Vagina (tissue), 2 donors: ENCODE data around the gene FAF1. TPM values are rescaled to one million over a fixed set of nuclear protein-coding genes. Genes with fewer than 3 reads are reported as not detected.
A peak's percentile ranks its signal among the peaks of the same experiment; 100 is the strongest.

Experiments
- DNase-seq, 2 donors: peaks; one replicate each; pipeline ENCODE4 v3.0.0-alpha.2; 2017; ENCODE audit errors: extremely low spot score in 2 of 2
- H3K27ac ChIP-seq: fragments of 200-600 bp; sonication (generic); one replicate; pipeline ENCODE4 v1.5.1; 2019
- H3K27me3 ChIP-seq: fragments of 200-600 bp; sonication (generic); one replicate; pipeline ENCODE4 v1.5.1; 2019
- H3K36me3 ChIP-seq, 2 donors: fragments of 200-600 bp; sonication (generic); one replicate each; pipeline ENCODE4 v1.5.1; 2017 to 2019
- H3K4me1 ChIP-seq: fragments of 200-600 bp; sonication (generic); one replicate; pipeline ENCODE4 v1.5.1; 2019
- H3K4me3 ChIP-seq, 2 donors: fragments of 200-600 bp; sonication (generic); 1 replicate in 1 of 2; 2 replicates in 1 of 2; pipeline ENCODE4 v1.5.1; 2016 to 2019
- H3K9me3 ChIP-seq: fragments of 200-600 bp; sonication (generic); one replicate; pipeline ENCODE4 v1.5.1; 2019
- POLR2A ChIP-seq, 2 donors: fragments of 450-650 bp; IDR thresholded peaks; one replicate each; pipeline ENCODE4 v1.6.1; 2017; ENCODE audit warnings: antibody characterized with exemption in 2 of 2, mild to moderate bottlenecking in 2 of 2, moderate library complexity in 2 of 2
- POLR2AphosphoS5 ChIP-seq, 2 donors: sonication (generic); formaldehyde crosslinking; IDR thresholded peaks; one replicate each; pipeline ENCODE4 v1.9.0; 2017; ENCODE audit warnings: antibody characterized with exemption in 2 of 2, mild to moderate bottlenecking in 2 of 2, low read depth in 1 of 2; ENCODE audit not compliant: insufficient read depth in 1 of 2
- intact Hi-C: fragments of 100-400 bp; cut with DNase I; formaldehyde crosslinking; loops from one replicate; pipeline ENCODE4 v1.15.1; 2023
- total RNA-seq: library from RNA; depleted of rRNA; stranded (reverse); fragments of >200 nt; gene quantifications from one replicate; pipeline ENCODE4 v1.2.3, GENCODE V29; 2016
- TF ChIP-seq, protein P1 (sequence below), 3 experiments: fragments of 450-650 bp in 2 of 3; fragments of 200-600 bp in 1 of 3; sonication (generic) in 1 of 3; IDR thresholded peaks; one replicate each; pipeline ENCODE4 v1.5.1; 2017 to 2019; ENCODE audit warnings: antibody characterized with exemption in 3 of 3, mild to moderate bottlenecking in 2 of 3, moderate library complexity in 2 of 3

Gene FAF1
- total RNA-seq, 1 donor from 2014 or later, result 40.0 TPM

DNA sequence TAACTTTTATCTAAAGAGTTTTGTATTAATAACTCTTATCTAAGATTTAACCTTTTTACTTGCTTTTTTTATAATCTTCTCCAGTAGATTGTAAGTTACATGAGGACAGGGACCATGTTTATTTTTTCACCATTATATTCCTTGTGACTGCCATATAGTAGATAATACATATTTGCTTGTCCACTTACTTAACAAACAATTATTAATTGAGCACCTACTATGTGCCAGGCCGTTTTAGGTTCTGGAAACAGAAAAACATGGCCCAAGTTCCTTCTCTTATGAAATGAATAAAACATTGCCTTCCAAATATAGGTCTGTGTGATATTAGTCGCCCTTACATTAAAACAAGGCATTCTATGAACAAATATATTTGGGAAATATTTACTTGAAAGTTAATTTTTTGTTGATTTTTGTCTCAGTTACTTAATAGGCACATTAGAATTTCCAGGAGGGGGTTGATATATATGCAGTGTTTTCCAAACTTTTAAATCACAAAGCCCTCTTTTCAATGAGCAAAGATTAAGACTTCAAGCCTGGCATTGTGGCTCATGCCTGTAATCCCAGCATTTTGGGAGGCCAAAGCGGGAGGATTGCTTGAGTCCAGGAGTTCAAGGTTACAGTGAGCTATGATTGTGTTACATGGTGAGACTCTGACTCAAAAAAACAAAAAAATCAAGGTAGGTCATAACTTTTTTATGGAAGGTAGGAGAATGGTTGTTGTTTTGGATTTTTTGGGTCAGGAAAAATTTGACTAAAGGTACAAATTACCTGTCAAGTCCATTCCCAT, 32.7 kb upstream of the FAF1 start:
- Histone ChIP-seq H3K4me3 (no peak overlapping the region), H3K27me3 (no peaks in the 10 kb centered on the region), H3K9me3 (no peaks in the 10 kb centered on the region), H3K36me3 (no peaks in the 10 kb centered on the region), H3K27ac (no peak overlapping the region), H3K4me1 (no peaks in the 10 kb centered on the region)
- no peak for TF ChIP-seq POLR2AphosphoS5 (IDR thresholded peaks at IDR 0.05; ENCODE audit: insufficient read depth in 1 of 2, low read depth in 1 of 2)
- TF ChIP-seq POLR2A (IDR thresholded peaks at IDR 0.05), result no peak
- TF ChIP-seq, protein P1, sequence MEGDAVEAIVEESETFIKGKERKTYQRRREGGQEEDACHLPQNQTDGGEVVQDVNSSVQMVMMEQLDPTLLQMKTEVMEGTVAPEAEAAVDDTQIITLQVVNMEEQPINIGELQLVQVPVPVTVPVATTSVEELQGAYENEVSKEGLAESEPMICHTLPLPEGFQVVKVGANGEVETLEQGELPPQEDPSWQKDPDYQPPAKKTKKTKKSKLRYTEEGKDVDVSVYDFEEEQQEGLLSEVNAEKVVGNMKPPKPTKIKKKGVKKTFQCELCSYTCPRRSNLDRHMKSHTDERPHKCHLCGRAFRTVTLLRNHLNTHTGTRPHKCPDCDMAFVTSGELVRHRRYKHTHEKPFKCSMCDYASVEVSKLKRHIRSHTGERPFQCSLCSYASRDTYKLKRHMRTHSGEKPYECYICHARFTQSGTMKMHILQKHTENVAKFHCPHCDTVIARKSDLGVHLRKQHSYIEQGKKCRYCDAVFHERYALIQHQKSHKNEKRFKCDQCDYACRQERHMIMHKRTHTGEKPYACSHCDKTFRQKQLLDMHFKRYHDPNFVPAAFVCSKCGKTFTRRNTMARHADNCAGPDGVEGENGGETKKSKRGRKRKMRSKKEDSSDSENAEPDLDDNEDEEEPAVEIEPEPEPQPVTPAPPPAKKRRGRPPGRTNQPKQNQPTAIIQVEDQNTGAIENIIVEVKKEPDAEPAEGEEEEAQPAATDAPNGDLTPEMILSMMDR (IDR thresholded peaks at IDR 0.05), result no peak
- DNase-seq, result no peak
- intact Hi-C loops, result no loop called here

DNA sequence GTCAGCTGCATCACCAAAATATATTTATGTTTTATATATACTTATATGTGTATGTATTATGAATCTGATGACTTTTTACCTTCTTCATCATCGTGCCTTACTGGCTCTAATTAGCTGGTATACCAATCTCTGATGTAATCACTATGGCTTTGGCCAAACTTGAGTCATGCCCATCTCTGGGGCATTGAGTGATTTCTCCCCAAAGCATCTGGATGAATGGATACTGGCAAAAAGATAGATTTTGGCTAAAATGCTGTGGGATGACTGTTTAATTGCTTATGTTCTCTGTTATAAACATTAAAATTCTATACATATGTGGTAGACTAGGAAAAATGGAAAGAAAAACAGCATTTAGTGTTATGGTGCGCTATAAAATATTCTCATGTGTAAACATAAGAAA, 29.6 kb upstream of the FAF1 start:
- no peak for TF ChIP-seq POLR2A (IDR thresholded peaks at IDR 0.05)
- TF ChIP-seq POLR2AphosphoS5 (IDR thresholded peaks at IDR 0.05; ENCODE audit: insufficient read depth in 1 of 2, low read depth in 1 of 2), result no peak
- TF ChIP-seq, protein P1 (IDR thresholded peaks at IDR 0.05), result no peak
- no peak for DNase-seq
- H3K27me3 ChIP-seq, result no peaks in the 10 kb centered on the region
- H3K4me3 ChIP-seq, result no peak overlapping the region
- intact Hi-C loops, result no loop called here
- H3K27ac ChIP-seq, result no peak overlapping the region
- H3K4me1 ChIP-seq, result no peaks in the 10 kb centered on the region
- H3K36me3 ChIP-seq, result no peaks in the 10 kb centered on the region
- H3K9me3 ChIP-seq, result no peaks in the 10 kb centered on the region

DNA sequence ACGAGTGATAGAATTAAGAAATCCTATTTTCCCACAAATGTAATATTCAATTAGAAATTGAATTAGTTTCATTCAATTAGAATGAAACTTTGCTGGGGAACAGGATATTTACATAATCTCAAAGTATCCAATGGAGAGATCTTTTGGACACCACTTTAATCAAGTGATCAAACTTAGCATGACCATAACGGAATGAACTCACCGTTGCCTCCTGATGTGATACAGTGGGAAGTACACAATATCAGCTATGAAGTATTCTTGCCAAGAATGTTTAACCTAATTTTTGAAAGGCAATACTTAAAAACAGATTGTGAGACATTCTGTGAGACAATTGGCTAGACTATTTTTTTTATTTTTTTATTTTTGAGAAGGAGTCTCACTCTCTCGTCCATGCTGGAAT, 26.6 kb upstream of the FAF1 start:
- no peak for DNase-seq
- H3K4me3 ChIP-seq, result no peak overlapping the region
- no peaks in the 10 kb centered on the region for H3K27me3 ChIP-seq
- H3K27ac ChIP-seq, result no peak overlapping the region
- intact Hi-C loops, result no loop called here
- H3K9me3 ChIP-seq, result no peaks in the 10 kb centered on the region
- H3K36me3 ChIP-seq, result no peaks in the 10 kb centered on the region
- no peaks in the 10 kb centered on the region for H3K4me1 ChIP-seq
- TF ChIP-seq, protein P1 (IDR thresholded peaks at IDR 0.05), result no peak
- TF ChIP-seq POLR2AphosphoS5 (IDR thresholded peaks at IDR 0.05; ENCODE audit: insufficient read depth in 1 of 2, low read depth in 1 of 2), result no peak
- TF ChIP-seq POLR2A (IDR thresholded peaks at IDR 0.05), result no peak

DNA sequence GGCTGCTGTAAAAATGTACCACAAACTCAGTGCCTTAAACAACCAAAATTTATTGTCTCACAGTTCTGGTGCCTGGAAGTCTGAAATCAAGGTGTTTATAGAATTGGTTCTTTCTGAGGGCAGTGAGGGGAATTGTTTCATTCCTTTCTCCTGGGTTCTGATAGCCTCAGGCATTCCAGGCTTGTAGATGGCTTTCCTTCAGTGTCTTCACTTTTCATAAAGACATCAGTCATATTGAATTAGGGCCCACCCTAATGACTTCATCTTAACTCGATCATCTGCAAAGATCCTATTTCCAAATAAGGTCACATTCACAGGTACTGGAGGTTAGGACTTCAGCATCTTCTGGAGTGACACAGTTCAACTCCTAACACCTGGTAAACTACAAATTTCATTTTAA, 25.0 kb upstream of the FAF1 start:
- Histone ChIP-seq H3K4me3 (no peak overlapping the region), H3K27ac (peak overlapping the region; percentile 1), H3K27me3 (no peaks in the 10 kb centered on the region), H3K4me1 (no peaks in the 10 kb centered on the region), H3K9me3 (no peaks in the 10 kb centered on the region), H3K36me3 (no peaks in the 10 kb centered on the region)
- DNase-seq, result no peak
- intact Hi-C loops, result no loop called here
- TF ChIP-seq POLR2AphosphoS5 (IDR thresholded peaks at IDR 0.05; ENCODE audit: insufficient read depth in 1 of 2, low read depth in 1 of 2) (no peak), POLR2A (IDR thresholded peaks at IDR 0.05) (no peak)
- TF ChIP-seq, protein P1 (IDR thresholded peaks at IDR 0.05), result no peak

DNA sequence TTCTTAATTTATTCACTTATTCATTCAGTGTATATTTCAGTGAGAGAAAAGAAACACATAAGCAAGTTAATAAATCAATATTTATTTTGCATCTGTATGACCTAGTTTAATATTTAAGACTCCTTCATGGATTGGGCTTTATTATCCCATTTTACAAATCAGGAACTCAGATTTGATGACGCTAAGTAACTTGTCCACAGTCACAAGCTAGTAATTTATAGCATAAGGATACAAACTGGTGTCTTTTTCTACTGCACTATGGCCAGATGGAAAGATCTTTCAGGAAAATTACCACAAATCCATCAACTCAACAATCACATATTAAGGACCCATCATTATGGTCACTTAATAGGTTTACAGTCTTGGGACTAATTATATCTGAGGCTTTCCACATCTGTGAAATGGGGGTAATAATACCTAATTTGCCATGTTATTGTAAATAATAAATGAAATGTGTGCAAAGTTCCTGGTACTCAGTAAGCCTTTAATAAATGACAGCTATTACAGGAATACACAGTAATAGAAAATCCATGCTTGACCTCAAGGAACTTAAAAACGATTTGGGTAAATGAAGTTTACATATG, 23.2 kb upstream of the FAF1 start:
- H3K36me3 ChIP-seq, result no peaks in the 10 kb centered on the region
- H3K27ac ChIP-seq, result peak overlapping the region; percentile 96
- H3K9me3 ChIP-seq, result no peaks in the 10 kb centered on the region
- H3K4me1 ChIP-seq, result no peaks in the 10 kb centered on the region
- TF ChIP-seq POLR2AphosphoS5 (IDR thresholded peaks at IDR 0.05; ENCODE audit: insufficient read depth in 1 of 2, low read depth in 1 of 2) (no peak), POLR2A (IDR thresholded peaks at IDR 0.05) (no peak)
- TF ChIP-seq, protein P1 (IDR thresholded peaks at IDR 0.05), result no peak
- no peak overlapping the region for H3K4me3 ChIP-seq
- DNase-seq, result no peak
- intact Hi-C loops, result no loop called here
- no peaks in the 10 kb centered on the region for H3K27me3 ChIP-seq
